PC-3 (cell line): ENCODE results near the gene PATL1.

Experiments
- EZH2 ChIP-seq: fragments of 300-600 bp; sonication (generic); IDR thresholded peaks from one replicate; pipeline ENCODE4 v1.6.1; 2017; ENCODE audit warnings: antibody characterized with exemption, mild to moderate bottlenecking, low read length; ENCODE audit not compliant: unreplicated experiment
- EZH2phosphoT487 ChIP-seq: fragments of 300-600 bp; sonication (generic); IDR thresholded peaks from 2 replicates; pipeline ENCODE4 v1.6.1; 2018; ENCODE audit warnings: mild to moderate bottlenecking, antibody characterized with exemption, low read length, borderline replicate concordance
- TF ChIP-seq, protein P1 (sequence below): fragments of 300-600 bp; sonication (generic); conservative IDR thresholded peaks from 2 replicates; pipeline ENCODE4 v1.5.1; 2017; ENCODE audit warnings: antibody characterized with exemption, low read depth, mild to moderate bottlenecking, low read length

DNA sequence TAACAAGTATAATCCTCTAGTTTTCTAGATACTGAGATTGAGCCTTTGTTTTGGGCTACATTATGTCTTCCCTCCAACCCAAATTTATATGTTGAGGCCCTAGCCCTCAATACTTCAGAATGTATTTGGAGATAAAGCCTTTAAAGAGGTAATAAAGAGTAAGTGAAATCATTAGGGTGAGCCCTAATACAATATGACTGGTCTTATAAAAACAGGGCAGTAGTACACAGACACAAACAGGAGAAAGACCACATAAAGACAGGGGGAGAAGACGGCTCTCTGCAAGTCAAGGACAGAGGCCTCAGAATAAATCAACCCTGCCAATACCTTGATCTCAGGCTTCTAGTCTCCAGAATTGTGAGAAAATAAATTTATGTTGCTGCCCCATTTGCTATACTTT lies 38.5 kb upstream of the PATL1 start:
- TF ChIP-seq, protein P1, sequence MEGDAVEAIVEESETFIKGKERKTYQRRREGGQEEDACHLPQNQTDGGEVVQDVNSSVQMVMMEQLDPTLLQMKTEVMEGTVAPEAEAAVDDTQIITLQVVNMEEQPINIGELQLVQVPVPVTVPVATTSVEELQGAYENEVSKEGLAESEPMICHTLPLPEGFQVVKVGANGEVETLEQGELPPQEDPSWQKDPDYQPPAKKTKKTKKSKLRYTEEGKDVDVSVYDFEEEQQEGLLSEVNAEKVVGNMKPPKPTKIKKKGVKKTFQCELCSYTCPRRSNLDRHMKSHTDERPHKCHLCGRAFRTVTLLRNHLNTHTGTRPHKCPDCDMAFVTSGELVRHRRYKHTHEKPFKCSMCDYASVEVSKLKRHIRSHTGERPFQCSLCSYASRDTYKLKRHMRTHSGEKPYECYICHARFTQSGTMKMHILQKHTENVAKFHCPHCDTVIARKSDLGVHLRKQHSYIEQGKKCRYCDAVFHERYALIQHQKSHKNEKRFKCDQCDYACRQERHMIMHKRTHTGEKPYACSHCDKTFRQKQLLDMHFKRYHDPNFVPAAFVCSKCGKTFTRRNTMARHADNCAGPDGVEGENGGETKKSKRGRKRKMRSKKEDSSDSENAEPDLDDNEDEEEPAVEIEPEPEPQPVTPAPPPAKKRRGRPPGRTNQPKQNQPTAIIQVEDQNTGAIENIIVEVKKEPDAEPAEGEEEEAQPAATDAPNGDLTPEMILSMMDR: no peak
- TF ChIP-seq EZH2: no peak
- TF ChIP-seq EZH2phosphoT487: no peak
